Kidney epithelial cell (primary cell): Measurements from ENCODE around the gene AMBRA1. TPM values are rescaled to one million over a fixed set of nuclear protein-coding genes. Genes with fewer than 3 reads are reported as not detected.
A peak's percentile ranks its signal among the peaks of the same experiment; 100 is the strongest.

Experiments
- DNase-seq: peaks from one replicate; pipeline ENCODE4 v3.0.0-alpha.2; 2010; ENCODE audit warnings: low read depth
- H3K27me3 ChIP-seq: 2 replicates; pipeline ENCODE4 v1.6.0; 2011; ENCODE audit warnings: low read length; ENCODE audit not compliant: control insufficient read depth, insufficient read depth
- H3K36me3 ChIP-seq: 2 replicates; pipeline ENCODE4 v1.5.1; 2011; ENCODE audit warnings: low read length; ENCODE audit not compliant: control insufficient read depth, insufficient read depth
- H3K4me3 ChIP-seq: 2 replicates; pipeline ENCODE4 v1.5.1; 2011; ENCODE audit warnings: low read depth, mild to moderate bottlenecking, control low read depth, low read length
- CTCF ChIP-seq: IDR thresholded peaks from 2 replicates; pipeline ENCODE4 v1.5.1; 2011; ENCODE audit warnings: mild to moderate bottlenecking, moderate library complexity, low read length, control low read depth, inconsistent platforms; ENCODE audit not compliant: insufficient read depth, poor library complexity, severe bottlenecking
- total RNA-seq: library from RNA; depleted of rRNA; stranded (reverse); fragments of >200 nt; gene quantifications from 2 replicates; pipeline ENCODE4 v1.2.3, GENCODE V29; 2015

The AMBRA1 gene
- total RNA-seq, 1 donor from 2014 or later = 23.1 TPM

GRCh38 chr11:46348566-46349401, 245.0 kb downstream of the AMBRA1 start:
- H3K27me3 ChIP-seq = no peaks in the 10 kb centered on the region
- H3K4me3 ChIP-seq = peak overlapping the region; percentile 78
- no peak for DNase-seq
- TF ChIP-seq CTCF = no peak
- H3K36me3 ChIP-seq = no peaks in the 10 kb centered on the region

- TF ChIP-seq CTCF = no peak
- H3K4me3 ChIP-seq = peak overlapping the region; percentile 78
These were observed 246.0 kb downstream of the AMBRA1 start for GRCh38 chr11:46347637-46348311.

GRCh38 chr11:46346886-46347636, 246.8 kb downstream of the AMBRA1 start, which contains the start of gene DGKZ:
Gene DGKZ (plus strand): TSS chr11:46347463. CDS start chr11:46347660, 197 bp downstream.
- Histone ChIP-seq H3K27me3 (no peaks in the 10 kb centered on the region), H3K4me3 (peak within 1 kb of the TSS; percentile 78), H3K36me3 (no peaks in the 10 kb centered on the region)
- no peak for DNase-seq
- TF ChIP-seq CTCF = no peak

More at GRCh38 chr11:46347637-46348311, 246.0 kb downstream of the AMBRA1 start:
- no peaks in the 10 kb centered on the region for H3K36me3 ChIP-seq
- no peaks in the 10 kb centered on the region for H3K27me3 ChIP-seq
- no peak for DNase-seq

Other genes with a start within 250 kb of the AMBRA1 start
- 69.6 and 95.7 TPM in 2 replicates for gene DGKZ, start 246.6 kb downstream of the AMBRA1 start, total RNA-seq
- gene MDK, start 212.4 kb downstream of the AMBRA1 start, total RNA-seq = 756 and 805 TPM in 2 replicates
- 0.27 and 0.29 TPM in 2 replicates for gene CHRM4, start 202.2 kb downstream of the AMBRA1 start, total RNA-seq
- 5.8 and 8.0 TPM in 2 replicates for gene HARBI1, start 23.2 kb upstream of the AMBRA1 start, total RNA-seq
- gene ATG13, start 23.5 kb upstream of the AMBRA1 start, total RNA-seq = 90.7 and 101 TPM in 2 replicates
- 51.6 and 61.7 TPM in 2 replicates for gene ARHGAP1, start 106.6 kb upstream of the AMBRA1 start, total RNA-seq
- gene ZNF408, start 107.0 kb upstream of the AMBRA1 start, total RNA-seq = 23.0 and 26.8 TPM in 2 replicates
- gene F2, start 125.2 kb upstream of the AMBRA1 start, total RNA-seq = not detected in 2 replicates